HL-60/S4 (cell line): Measurements from ENCODE around the gene PHACTR1.

Experiments
- in situ Hi-C: fragments of 300-500 bp; cut with MboI; formaldehyde crosslinking; loops from 2 replicates; pipeline ENCODE4 v1.14.3; 2022; ENCODE audit warnings: low sequenced_read_pairs

PHACTR1 gene

DNA sequence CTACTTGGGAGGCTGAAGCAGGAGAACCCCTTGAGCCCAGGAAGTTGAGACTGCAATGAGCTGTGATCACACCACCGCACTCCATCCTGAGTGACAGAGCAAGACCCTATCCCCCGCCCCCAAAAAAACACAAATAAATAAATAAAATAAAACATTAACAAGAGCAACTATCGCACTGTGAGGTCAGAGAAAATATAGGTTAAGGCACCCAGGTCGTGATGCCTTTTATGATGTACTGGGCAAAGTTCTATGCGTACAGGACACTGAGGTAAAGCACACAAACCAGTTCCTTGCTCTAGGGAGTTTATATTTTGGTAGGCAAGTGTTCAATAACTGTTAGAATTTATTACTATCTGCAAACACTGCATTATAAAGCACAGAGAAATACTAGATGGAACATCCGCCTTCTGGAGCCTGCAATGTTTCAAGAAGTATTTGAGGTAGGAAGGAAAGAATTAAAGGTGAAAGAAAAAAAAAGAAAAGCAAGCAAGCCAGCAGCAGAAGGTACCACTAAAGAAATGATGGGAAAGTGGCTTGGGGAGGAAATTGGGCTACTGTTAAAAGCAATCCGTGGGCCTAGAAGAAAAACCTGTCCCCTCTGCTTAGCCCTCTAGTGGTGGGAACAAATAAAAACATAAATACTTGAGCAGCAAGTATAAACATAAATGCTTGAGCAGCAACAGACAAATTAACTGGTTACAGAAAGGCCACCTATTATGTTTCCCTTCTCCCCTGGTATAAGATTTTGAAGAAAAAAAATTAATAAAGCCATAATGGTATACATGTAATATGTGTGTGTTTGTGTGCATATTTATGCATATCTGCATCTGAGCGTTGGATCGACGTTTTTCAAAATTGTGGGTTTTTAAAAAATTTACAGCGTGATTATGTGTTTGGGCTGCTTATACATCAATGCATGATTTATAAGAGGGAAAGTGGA lies 128.0 kb downstream of the PHACTR1 start:
- in situ Hi-C loops: no loop called here

DNA sequence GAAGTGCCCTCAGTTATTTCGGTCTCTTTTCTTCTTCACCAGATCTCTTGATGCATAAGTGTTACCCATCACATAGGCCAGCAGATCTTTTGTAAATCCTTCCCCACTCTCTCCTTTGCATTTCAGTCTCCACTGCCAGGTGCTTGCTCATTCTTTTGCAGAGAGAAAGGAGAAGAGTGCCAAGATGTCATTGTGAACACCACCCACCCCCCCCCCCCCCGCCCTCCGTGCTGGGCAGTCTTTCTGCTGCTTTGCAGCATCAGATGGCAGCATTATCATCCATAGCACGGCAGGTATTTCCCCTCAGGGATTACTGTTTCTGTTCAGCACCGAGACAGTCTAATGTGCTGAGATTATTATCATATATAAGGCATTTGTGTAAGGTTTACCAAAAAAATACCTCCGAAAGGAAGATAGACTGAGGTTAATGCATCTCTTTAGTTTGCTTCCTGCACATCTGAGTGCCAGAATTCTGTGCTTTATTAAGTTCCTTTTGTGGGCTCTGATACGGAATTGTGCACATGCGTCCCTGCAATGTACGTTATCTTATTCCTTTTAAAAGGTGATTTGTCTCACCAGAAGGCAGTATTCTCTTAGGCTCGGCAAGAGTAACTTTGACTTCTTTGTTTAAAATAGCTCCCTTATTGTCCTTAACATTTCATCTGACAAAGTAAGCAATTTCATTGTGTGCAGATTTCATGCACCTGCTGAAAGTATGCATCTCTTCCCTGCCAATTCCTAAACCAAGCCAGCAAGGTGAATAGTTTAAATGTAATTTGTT lies 128.8 kb downstream of the PHACTR1 start:
- in situ Hi-C loops: no loop called here

DNA sequence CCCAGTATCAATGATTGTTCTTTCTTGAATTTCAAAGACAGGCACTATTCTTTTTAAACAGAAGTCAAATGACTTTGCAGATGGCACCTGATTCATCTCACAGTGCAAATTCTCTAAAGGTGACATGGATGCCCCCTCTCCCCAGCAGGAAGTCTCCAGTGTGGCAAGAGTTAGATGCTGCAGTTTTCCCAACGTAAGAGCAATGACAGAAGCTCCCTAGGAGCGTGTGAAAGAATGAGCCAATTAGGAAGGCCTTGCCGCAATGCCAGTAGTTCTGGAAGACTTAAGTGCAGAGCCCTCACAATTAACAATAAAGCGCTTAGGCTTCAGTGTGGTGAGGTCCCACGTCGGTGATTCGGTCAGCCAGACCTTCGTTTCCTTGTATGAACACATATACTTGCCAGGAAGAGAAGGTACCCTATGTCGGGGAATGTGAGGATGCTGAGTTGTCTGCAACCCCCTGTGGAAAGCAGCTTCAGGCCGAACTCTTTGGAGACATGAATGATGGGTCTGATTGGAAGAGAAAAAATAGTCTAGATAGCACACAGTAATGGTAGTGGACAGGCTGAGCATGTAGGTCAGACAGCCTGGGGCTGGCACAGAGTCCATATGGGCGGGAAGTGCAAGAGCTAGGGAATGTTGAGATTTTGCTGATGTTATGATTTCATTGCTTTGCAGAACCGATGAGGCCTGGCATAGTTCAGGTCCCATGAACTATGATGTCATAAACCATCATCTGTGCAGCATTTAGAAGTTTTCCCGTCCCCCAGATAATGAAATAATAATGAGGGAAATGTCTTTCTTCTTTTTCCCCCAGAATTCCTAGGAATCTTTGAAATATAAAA lies 132.6 kb downstream of the PHACTR1 start:
- in situ Hi-C loops: no loop called here

DNA sequence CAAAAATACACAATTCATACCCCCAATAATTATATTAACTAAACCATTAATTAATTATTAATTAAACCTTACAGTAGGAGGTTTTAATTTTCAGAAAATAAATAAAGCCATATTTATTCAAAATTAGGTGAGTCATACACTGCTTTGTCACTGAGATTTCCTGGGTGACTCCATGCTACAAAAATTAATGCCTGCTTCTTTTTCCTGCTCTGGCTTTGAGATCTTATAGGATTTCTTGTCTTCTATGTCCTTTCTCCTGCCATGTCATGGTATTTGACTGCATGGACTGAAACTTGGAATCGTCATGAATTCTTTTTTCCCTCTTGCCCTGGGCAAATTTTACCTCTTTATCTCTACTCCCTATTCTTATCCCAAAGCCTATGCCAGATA lies 133.2 kb downstream of the PHACTR1 start:
- in situ Hi-C loops: no loop called here

DNA sequence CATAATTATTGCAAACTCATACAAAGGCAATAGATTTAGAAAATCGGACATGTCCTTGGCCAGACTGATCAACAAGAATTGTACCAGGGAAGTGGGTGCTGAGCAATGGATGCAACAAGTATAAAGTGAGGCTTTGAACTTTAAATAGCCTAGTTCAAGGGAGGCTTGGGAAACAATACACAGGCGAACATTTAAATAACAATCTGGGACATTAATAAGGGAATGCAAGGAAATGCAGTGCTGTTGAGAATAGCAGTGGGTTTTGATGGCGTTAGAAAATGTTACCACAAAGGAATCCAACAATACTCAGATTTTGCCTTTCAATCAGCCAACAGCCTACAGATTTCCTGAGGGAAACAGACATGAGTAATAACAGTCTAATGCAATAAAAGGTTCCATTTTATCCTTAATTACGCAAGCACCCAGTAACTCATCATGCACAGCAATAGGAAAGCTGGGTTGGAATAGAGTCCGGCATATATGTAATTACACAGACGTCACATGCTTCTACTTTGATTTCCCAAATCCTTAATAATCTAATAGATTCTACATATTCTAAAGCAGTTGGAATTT lies 134.6 kb downstream of the PHACTR1 start:
- in situ Hi-C loops: no loop called here

DNA sequence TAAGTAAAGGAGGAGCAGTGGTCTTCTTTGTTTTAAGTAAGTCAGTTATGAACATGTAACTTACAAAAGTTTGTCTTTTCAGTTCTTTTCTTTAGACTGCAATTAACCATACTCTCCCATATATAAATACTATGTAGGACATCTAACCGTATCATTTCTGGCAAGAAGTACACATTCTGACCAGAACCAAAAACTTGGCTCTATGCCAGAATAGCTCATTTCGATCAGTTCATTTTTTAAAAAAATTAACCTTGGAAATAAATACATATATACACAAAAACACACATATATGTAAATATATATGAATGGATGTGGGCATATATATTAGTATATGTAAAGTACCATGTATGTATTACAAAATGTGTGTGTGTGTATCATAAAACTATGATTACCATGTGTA lies 145.0 kb downstream of the PHACTR1 start:
- in situ Hi-C loops: no loop called here

DNA sequence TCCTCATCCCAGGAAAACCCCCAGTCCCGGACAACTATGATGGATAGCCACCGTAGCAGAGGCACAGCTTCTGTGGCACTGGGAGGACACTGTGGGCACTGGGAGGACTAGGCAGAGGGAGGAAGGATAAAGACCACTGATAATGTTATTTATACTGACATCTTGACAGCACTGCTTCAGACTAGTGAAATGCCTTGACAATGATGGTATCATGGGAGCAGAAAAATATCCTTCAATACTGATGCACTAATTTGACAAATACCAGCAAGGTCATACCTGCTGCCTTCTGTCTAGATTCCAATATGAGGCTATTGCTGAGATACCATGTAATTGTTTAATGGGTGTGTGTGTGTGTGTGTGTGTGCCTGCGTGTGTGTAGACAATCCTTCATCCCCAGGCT lies 148.6 kb downstream of the PHACTR1 start:
- in situ Hi-C loops: no loop called here

DNA sequence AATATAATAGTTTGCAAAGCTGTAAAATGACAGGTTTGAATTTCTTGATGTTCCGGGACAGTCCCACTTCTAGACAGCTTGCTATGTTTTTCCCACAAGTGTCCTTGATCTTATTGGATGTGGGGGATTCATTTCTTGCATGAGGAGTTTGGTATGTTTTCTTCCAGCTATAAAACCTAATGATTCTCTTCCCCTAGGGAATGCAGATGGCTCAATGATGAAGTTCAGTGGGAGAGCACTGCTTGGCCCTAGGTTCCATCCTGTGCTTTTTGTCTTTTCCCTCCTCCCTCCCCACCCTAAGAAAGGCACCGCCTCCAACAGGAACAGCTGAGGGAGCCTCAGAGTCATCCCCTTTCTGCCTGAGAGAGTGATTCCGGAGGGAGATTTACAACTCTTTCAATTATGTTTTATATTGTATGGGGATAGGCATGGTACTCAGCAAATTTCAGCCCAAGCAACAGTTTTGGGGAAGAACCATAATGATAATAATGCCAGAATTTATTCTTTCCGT lies 149.2 kb downstream of the PHACTR1 start:
- in situ Hi-C loops: no loop called here

DNA sequence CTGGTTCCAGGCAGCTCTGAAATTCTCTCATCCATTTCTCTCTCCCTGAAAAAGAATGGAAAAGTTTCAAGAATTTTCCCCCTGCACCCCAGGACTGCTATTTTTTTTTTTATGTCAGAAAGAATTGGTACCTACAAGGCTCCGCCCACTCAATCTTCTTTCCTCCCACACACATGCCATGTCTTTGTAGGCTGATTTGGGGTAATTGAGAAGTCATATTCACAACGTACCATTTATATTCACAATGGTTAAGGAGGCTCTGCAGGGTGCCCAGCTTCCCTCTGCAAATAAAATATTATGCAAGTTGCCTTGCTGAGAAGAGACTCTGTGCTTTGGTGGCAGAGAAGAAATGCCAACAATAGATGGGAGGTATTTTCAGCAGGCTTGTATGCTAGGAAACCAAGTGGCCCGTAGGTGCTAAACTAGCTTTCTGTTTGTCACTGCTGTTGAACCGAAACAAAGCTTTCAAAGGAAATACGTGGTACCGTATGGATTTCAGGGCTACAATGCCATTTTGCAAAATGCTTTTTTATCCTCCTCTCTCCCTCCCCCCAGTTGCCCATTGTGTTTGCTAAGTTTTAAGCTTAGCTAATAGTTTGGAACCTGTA lies 150.0 kb downstream of the PHACTR1 start:
- in situ Hi-C loops: no loop called here

DNA sequence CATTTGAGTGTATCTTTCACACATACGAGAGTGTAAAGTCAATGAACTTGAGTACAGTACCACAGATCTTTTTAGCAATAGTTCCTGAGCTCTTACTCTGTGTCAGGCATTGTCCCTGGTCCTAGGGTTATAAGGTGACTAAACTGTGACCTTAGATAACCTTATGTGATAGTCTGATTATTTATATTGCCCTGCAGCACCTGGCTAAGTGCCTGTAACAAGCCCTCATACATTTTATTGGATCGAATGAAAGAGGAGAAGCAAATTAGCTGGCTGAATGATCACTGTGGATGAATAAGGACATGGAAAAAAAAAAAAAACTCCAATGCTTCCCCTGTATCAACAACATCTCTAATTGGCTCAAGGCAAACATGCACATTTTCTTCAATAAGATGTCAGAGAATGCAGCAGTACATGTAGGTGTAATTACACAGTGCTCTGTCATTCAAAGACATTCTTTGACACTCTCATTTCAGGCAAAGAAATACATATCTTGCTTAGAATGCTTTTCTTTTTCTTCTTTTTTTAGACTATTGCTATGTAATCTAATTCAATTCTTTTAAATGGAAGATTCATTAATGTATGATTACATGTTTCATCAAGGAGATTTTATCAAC lies 153.4 kb downstream of the PHACTR1 start:
- in situ Hi-C loops: no loop called here

DNA sequence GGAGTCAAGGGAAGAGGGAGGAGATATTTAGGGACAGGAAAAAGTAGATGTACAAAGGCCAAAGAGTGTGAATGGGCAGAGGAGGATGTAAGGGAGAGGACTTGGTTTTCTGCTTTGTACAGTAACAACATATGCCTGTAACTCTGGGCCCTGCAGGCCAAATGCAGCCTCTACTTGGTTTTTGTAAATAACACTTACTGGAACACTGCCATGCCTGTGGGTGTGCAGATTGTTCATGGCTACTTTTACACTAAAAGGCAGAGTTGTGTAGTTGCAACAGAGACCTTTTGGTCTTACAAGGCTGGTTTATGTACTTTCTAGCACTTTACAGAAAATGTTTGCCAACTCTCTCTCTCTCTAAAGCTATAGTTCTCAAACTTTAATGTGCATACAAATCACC lies 157.1 kb downstream of the PHACTR1 start:
- in situ Hi-C loops: no loop called here

DNA sequence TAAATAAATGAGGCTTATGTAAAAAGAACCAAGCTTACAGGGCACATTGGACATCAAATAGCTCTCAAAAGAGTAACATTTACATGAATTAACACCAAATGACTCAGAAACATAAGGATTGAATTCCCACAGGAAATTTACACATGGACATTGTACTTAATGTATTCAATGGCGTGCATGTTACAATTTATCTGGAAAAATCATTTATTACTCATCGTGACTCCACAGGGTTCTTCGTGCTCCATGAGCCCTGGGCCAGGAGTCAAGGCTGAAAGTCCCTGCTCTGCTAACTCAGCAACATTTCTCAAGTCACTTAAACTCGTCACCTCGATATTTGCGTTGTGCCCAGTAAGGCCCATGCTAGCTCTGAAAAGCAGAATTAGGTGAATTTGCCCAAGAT lies 158.5 kb downstream of the PHACTR1 start:
- in situ Hi-C loops: loop anchor here (25.0 kb wide), 1 partner anchor 1238 kb away; no protein-coding TSS in a partner anchor

DNA sequence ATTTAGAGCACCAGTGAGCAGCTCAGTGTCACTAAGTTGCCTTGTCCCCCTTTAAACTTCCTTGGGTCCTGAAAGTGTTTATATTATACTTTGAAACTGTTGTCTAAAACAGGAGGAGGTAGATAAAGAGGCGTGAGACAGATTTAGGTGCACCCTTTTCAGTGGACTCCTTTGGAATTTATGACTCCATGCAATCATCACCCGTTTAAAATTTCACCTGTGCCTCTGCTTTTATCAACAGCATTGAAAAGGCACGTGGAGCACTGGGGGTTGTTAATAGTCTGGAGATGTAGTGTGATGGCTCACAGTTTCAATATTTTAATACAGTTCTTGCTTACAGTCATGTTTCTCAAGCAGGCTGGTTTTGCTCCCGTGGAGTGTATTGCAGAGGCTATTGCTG lies 162.2 kb downstream of the PHACTR1 start:
- in situ Hi-C loops: loop anchor here (25.0 kb wide), 1 partner anchor 1241 kb away; no protein-coding TSS in a partner anchor

DNA sequence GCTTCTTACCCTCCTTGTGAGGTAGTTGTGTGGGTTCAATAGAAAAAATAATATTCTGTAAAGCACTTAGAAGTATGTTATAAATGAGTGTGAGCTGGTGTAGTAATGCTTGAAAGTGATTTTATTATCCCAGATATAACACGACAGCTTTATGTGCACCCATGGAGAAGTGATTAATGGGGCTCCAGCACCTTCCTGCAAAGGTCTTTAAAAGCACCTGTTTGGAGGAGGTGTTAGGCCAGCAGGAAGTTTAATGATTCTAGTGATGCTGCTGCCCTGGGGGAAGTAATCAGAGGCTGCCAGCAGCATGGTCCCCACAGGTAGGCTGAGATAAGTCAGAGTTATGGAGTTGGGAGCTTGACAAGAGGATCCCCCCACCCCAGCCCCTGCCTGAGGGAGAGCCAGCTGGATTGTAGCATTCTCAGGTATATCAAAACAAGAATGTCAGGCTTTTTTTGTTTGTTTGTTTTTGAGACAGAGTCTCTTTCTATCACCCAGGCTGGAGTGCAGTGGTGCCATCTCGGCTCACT lies 166.3 kb downstream of the PHACTR1 start:
- in situ Hi-C loops: loop anchor here (25.0 kb wide), 1 partner anchor 1246 kb away; no protein-coding TSS in a partner anchor

DNA sequence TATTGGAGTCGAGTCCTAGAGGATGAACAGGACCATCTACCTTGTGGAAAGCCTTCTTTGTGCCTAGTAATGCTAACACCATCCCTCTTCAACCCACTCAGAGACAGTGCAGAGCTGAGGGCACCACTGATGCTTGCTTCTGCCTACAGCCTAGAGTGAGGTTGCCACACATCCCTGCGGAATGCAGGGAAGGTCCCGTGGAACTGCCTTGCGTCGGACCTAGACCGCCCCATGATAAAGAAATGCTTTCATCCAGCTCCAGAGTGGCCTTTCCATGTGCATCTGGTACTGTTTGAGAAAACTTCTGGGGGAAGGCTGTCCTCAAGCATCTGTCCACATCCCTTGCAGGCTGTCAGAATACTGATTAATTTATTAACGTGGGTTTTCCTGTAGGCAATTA lies 168.4 kb downstream of the PHACTR1 start:
- in situ Hi-C loops: loop anchor here (25.0 kb wide), 1 partner anchor 1248 kb away; no protein-coding TSS in a partner anchor

DNA sequence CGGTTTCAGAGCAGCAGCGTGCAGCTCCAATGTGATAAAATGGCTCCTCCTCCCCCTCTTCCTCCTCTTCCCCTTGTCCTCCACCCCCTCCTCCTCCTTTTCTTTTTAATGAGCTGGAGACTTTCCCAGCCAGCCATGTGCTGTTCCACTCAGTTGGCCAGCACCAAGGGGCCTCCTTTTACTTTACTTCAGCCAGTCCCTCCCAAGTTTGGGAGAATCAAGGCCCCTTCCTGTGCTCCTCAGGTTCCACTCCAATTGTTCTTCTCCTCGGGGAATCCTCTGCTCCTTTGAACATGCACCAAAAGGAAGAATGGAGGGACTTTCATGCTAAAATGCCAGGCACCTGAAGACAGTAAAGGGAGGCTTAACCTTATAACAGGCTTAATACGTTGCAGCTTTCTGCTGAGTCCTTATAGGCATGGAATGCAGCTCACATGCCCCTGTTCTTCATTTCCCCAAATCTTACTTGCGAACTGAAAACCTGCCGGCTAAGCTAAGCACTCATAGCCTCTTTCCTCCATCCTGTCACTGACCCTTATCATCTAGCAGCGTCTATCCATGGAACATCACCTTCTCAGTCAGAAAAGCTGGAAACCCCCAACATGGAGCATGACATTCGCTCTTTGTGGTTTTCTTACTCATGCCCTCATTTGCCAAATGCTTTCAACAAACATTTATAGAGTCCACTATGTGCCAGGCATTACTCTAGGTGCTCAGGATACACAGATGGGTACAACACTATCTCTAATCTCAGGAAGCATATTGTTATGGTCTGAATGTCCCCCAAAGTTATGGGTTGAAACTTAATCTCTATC lies 170.6 kb downstream of the PHACTR1 start:
- in situ Hi-C loops: loop anchor here (25.0 kb wide), 1 partner anchor 1250 kb away; no protein-coding TSS in a partner anchor

DNA sequence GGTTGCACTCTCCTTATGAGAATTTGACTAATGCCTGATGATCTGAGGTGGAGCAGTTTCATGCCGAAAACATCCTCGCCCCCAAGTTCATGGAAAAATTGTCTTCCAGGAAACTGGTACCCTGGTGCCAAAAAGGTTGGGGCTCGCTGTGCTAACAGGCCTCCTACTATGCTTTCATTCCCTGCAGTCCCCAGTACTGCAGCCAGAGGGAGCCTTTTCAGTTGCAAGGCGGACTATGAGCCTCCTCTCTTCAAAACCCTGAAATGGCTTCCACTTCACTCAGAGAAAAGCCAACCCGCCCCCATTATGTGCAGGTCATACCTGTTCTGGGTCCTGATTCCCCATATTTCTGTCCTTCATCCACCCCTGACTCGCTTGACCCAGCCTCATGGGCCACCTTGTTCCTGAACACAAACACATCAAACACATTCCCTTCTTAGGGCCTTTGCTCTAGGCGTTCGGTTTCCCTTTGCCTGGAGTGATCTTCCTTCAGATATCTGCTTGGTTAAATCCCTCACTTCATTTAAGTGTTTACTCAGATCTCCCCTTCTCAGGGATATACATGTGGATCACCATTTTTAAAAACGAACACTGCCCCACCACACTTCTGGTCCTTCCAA lies 173.7 kb downstream of the PHACTR1 start:
- in situ Hi-C loops: loop anchor here (25.0 kb wide), 1 partner anchor 1253 kb away; no protein-coding TSS in a partner anchor

DNA sequence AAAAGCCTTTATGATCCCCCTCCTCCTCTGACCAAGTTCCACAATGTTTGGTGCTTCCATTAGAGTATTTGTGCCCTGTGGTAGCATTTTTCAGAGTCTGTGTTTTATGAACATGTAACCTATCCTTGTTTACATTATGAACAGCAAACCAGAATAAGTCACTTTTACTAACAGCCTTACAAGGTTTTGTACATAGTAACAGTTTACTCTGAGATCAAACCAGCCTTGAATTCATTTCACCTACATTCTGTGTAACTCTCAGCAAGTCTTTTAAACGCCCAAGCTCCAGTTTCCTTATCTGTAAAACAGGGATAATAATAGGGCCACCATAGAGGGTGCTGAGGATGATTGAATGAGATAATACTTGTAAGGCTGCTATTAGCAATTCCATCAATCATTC lies 175.0 kb downstream of the PHACTR1 start:
- in situ Hi-C loops: loop anchor here (25.0 kb wide), 1 partner anchor 1254 kb away; no protein-coding TSS in a partner anchor
